Glomerular visceral epithelial cell (primary cell): Measurements from ENCODE around the gene UBE3C.
A peak's percentile ranks its signal among the peaks of the same experiment; 100 is the strongest.
"Not testable (repeated sequence)": the region's sequence is repeated elsewhere in the genome, so short reads cannot be mapped to it uniquely, and the experiment has no call there.

Source experiments
- DNase-seq: peaks from one replicate; pipeline ENCODE4 v3.0.0-alpha.2; 2016; ENCODE audit errors: extremely low spot score

The UBE3C gene

GRCh38 chr7:157130849-157131248 is 7.9 kb upstream of the UBE3C start:
- DNase-seq = not testable (repeated sequence)

- no peak for DNase-seq
These were observed 5.9 kb upstream of the UBE3C start for GRCh38 chr7:157132796-157133195.

DNA sequence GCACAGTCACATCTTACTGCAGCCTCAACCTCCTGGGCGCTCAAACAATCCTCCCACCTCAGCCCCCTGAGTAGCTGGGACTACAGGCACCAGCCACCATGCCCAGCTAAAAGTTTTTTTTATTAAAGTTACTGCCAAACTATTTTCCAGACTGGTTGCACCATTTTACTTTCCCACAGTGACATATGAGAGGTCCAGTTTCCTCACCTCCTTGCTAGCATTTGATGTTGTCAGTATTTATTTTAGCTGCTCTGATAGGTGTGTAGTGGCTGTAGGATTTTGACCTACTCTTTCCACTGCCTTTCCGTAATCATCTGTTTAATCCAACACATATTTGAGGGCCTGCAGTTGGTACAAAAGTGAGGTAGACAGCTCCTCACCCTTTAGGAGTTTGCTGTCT is 5.4 kb upstream of the UBE3C start:
- DNase-seq = no peak

- peak; percentile 46 for DNase-seq
These were observed 2.4 kb upstream of the UBE3C start for GRCh38 chr7:157136372-157136771.

- DNase-seq = no peak
These were observed 664 bp upstream of the UBE3C start for GRCh38 chr7:157138101-157138423.

GRCh38 chr7:157139111-157139809 is 534 bp downstream of the UBE3C start:
- DNase-seq = peak; percentile 15

- peak; percentile 5 for DNase-seq
These were observed 1.2 kb downstream of the UBE3C start for GRCh38 chr7:157139810-157140510.

DNA sequence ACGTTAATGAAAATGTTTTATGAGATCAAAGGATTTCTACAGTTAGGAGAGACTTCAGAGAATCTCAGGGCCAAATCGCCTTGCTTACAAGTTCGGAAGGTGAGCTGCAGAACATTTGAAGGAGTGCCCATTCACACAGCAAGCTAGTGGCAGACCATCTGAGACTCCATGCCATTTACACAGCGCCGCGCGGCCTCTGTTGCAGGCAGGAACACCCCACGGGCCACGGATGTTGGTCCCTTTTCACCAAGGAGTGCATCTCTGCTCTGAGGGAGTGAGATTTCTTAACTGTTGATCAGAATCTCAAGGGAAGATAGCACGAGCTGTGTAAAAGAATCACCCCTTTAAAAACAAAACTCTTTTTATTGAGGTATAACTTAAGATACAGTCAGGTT is 1.8 kb downstream of the UBE3C start:
- DNase-seq = no peak

DNA sequence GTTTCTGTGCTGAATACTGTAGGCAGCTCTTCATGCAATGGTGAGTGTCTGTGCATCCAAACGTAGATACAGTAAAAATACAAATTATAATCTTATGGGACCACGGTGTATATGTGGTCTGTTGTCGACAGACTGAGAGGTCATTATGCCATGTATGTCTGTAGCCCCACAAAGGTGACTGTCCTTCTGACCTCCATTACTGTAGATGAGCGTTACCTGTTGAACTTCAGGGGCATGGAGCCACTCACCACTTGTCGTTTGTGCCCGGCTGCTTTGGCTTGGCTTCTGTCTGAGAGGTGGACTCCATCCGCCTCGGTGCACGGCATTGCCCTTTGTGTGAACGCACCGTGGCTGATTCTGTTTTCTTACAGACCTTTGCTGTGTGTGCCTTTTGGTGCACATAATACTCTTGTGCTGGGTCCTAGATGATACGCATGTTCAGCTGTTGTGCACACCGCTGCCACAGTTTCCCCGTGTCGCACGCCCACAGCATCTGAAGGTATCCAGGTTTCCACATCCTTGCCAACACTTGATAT is 2.9 kb downstream of the UBE3C start:
- DNase-seq = no peak

DNA sequence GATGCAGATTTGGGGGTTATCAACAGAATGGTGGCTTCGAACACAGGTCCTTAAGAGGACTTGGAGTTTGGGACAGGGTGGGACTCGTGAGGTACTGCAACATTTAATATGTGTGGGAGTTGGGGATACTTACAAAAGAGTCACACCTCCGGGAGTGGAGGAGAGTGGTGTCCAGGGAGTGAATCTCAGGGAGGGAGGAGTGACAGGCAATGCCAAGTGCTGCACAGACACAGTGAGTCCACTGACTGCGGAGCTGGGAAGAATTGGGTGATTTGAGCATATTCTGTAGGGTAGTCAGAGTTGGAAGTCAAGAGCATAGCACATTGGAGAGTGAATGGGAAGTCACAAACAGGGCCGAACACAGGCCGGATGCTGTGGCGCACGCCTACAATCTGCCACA is 5.1 kb downstream of the UBE3C start:
- DNase-seq = no peak

DNA sequence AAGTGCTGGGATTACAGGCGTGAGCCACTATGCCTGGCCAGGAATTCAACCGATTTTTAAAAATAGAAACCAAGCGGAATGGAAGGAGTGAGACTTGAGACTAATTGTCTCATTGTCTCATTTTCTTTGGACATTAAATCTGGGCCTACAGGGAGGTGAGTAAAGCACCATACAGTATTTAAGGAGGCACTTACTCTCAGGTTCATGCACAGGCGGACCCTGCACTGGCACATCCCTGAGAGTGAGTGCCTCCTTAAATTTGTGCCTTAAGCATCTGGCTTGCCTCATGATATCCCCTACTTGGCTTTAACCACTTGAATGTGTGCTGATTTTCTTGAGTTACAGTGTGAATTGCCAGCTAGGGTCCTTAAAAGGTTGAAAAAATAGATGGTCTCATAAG is 10.6 kb downstream of the UBE3C start:
- no peak for DNase-seq

- peak; percentile 8 for DNase-seq
These were observed 12.2 kb downstream of the UBE3C start for GRCh38 chr7:157150882-157151281.

DNA sequence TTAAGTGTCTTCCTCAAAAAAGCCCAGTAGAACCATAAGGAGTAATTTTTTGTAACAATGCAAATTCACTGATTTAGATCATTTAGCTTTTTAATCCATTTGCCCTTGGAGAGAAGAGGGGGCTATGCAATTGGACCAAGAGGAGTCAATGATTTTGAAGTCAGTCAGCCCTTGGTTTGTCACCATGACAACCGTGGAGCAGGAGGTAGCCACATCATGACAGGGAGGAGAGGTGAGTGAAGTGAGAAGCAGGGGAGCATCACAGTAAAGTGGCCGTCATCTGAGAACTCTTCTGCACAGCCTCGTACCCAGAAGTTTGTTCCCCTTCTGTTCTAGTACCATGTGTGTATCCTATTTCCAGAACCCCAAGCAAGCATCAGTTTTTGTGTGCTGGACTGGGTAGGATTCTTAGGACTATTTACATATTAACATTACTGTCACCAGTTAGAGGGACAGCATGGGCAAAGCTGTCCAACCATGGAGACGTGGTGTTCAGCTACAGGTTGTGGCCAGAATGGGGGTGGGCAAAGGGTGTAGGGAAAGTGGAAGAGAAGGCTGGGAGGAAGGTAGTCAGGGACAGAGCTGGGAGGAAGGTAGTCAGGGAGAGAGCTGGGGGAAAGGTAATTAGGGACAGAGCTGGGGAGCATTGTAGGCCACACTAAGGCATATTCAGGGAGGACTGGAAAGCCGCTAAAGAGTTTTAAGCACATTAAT is 13.1 kb downstream of the UBE3C start:
- no peak for DNase-seq

DNA sequence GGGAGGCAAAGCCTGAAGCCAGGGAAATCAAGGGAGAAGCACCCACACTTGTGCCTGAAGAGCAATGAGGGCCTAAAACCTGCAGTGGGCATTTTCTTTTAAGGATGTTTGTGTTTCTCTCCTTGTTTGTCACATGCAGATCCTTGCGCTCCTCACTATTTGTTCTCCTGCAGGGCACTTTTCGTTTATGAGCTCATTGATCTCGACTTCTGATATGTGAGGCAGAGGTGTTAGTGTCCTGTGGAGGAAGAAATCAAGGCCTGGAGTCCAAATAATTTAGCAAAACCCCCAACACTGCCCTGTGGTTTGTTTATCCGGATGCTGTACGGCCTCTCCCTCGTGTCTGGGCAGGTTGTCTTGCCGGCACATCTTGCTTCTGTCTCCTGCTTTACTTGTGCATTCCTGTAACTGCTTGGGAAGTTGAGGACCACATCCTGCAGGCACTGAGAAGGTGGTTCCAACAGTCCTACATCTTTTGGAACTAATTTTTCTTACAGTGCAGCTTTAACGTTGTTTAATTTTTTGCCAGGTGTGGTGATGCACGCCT is 13.7 kb downstream of the UBE3C start:
- no peak for DNase-seq

GRCh38 chr7:157153260-157153659 is 14.5 kb downstream of the UBE3C start:
- no peak for DNase-seq

DNA sequence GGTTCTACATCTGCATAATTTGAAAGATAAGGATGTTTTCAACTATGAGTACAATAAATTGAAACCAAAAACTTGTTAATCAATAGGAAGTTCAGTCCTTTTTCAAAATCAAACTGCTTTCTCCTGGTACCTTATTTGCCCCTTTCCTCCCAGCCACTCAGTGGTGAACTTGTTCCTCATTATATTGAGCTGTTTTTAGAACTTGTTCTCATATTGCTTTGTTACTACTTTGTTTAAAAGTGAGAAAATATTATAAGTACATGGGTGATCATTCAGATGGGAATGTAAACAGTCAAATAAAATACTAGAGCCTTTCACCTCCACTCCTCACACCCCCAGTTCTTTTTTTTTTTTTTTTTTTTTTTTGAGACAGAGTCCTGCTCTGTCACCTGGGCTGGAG is 17.2 kb downstream of the UBE3C start:
- no peak for DNase-seq

- no peak for DNase-seq
These were observed 19.7 kb downstream of the UBE3C start for GRCh38 chr7:157158400-157158799.

DNA sequence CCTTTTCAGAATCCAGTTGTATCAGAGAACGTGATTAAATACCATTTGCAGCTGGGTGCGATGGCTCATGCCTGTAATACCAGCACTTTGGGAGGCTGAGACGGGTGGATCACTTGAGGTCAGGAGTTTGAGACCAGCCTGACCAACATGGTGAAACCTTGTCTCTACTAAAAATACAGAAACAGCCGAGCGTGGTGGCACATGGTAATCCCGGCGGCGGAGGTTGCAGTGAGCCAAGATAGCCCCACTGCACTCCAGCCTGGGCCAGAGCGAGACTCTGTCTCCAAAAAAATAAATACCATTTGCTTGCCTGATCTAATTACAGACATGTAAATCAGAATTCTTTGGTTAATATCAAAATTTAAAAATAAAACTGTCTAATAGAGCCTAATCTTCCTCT is 20.8 kb downstream of the UBE3C start:
- DNase-seq = not testable (repeated sequence)

DNA sequence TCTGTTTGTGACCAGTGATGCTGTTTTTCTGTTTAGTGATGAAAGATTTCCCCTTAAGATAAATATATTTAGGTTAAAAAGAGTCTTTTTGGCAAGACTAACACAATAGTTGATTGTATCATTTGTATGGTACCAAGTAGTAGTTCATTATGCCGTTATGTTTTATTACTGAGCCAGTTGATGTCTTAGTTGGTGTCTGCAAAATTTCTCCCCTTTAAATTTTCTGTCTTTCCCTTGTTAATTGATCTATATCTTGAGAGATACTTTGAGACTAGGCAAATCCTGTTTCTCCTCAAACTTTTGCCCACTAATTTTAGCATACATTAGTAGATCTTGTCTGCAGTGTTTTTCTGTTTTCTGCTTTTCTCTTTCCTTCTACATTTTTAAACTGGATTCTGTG is 21.7 kb downstream of the UBE3C start:
- DNase-seq = no peak

- no peak for DNase-seq
These were observed 27.3 kb downstream of the UBE3C start for GRCh38 chr7:157165987-157166386.

DNA sequence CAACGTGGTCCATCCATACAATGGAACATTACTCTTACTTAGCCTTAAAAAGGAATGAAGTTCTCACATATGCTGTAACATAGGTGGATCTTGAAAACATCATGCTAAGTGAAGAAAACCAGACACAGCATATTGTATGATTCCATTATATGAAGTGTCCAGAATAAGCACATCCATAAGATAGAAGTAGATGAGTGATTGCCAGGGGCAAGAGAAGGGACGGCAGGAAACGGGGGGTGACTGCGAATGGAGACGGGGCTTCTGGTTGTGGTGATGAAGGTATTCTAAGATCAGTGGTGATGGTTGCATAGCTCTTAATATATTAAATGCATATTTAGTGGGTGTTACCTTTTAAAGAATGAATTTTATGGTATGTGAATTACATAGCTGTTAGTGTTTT is 29.8 kb downstream of the UBE3C start:
- DNase-seq = no peak

- DNase-seq = no peak
These were observed 38.0 kb downstream of the UBE3C start for GRCh38 chr7:157176771-157177170.
